ENCODE data around the gene CYBC1.
A peak's percentile ranks its signal among the peaks of the same experiment; 100 is the strongest.
"Not testable (repeated sequence)": the region's sequence is repeated elsewhere in the genome, so short reads cannot be mapped to it uniquely, and the experiment has no call there.

The CYBC1 gene

GRCh38 chr17:82458179-82458884, 7.8 kb upstream of the CYBC1 start, which contains the start of gene NARF:
Gene NARF, plus strand, starts transcription at chr17:82458741. Its CDS starts 63 bp downstream, at chr17:82458804.
- TF ChIP-seq EZH2 (IDR thresholded peaks at IDR 0.05) = no peak
- peak; percentile 68 for TF ChIP-seq FOXP2 (optimal IDR thresholded peaks at IDR 0.05; ENCODE audit: control extremely low read depth, extremely low read length, insufficient read depth)
- peak; percentile 90 for TF ChIP-seq POLR2AphosphoS5 (IDR thresholded peaks at IDR 0.05; ENCODE audit: borderline replicate concordance, low read depth, low read length)
- peak; percentile 89 for DNase-seq (ENCODE audit: low read depth, low spot score)
- peak within 1 kb of the TSS; percentile 99 for H3K9ac ChIP-seq (ENCODE audit: insufficient read length)
- peak within 1 kb of the TSS; percentile 99 for H3K27ac ChIP-seq
- peak within 1 kb of the TSS; percentile 96 for H3K4me3 ChIP-seq
- H3K9me3 ChIP-seq (ENCODE audit: low read depth, low read length) = no peaks in the 10 kb centered on the region
- H3K36me3 ChIP-seq (ENCODE audit: insufficient read depth, low read length) = peaks cover 20% of the 10 kb centered on the region

GRCh38 chr17:82457929-82458178, 7.3 kb upstream of the CYBC1 start:
- peak overlapping the region; percentile 96 for H3K4me3 ChIP-seq
- peak overlapping the region; percentile 99 for H3K9ac ChIP-seq (ENCODE audit: insufficient read length)
- no peak for TF ChIP-seq POLR2AphosphoS5 (IDR thresholded peaks at IDR 0.05; ENCODE audit: borderline replicate concordance, low read depth, low read length)
- no peak for TF ChIP-seq EZH2 (IDR thresholded peaks at IDR 0.05)
- TF ChIP-seq FOXP2 (optimal IDR thresholded peaks at IDR 0.05; ENCODE audit: control extremely low read depth, extremely low read length, insufficient read depth) = no peak
- peak; percentile 39 for DNase-seq (ENCODE audit: low read depth, low spot score)
- peak overlapping the region; percentile 99 for H3K27ac ChIP-seq
- H3K36me3 ChIP-seq (ENCODE audit: insufficient read depth, low read length) = peaks cover 20% of the 10 kb centered on the region
- no peaks in the 10 kb centered on the region for H3K9me3 ChIP-seq (ENCODE audit: low read depth, low read length)

- no peak for DNase-seq (ENCODE audit: low read depth, low spot score)
- peak overlapping the region; percentile 99 for H3K9ac ChIP-seq (ENCODE audit: insufficient read length)
- H3K27ac ChIP-seq = peak overlapping the region; percentile 99
- peaks cover 16% of the 10 kb centered on the region for H3K36me3 ChIP-seq (ENCODE audit: insufficient read depth, low read length)
- H3K9me3 ChIP-seq (ENCODE audit: low read depth, low read length) = no peaks in the 10 kb centered on the region
- TF ChIP-seq FOXP2 (optimal IDR thresholded peaks at IDR 0.05; ENCODE audit: control extremely low read depth, extremely low read length, insufficient read depth) (no peak), EZH2 (IDR thresholded peaks at IDR 0.05) (no peak), POLR2AphosphoS5 (IDR thresholded peaks at IDR 0.05; ENCODE audit: borderline replicate concordance, low read depth, low read length) (no peak)
- H3K4me3 ChIP-seq = peak overlapping the region; percentile 96
Measured at GRCh38 chr17:82457073-82457928, 6.7 kb upstream of the CYBC1 start.

GRCh38 chr17:82453706-82454105, 3.2 kb upstream of the CYBC1 start:
- DNase-seq (ENCODE audit: low read depth, low spot score); H3K9ac ChIP-seq (ENCODE audit: insufficient read length); H3K36me3 ChIP-seq (ENCODE audit: insufficient read depth, low read length); H3K4me3 ChIP-seq; H3K27ac ChIP-seq; H3K9me3 ChIP-seq (ENCODE audit: low read depth, low read length): not testable (repeated sequence)

- not testable (repeated sequence) for H3K36me3 ChIP-seq (ENCODE audit: insufficient read depth, low read length); DNase-seq (ENCODE audit: low read depth, low spot score); H3K4me3 ChIP-seq; H3K9me3 ChIP-seq (ENCODE audit: low read depth, low read length); H3K9ac ChIP-seq (ENCODE audit: insufficient read length); H3K27ac ChIP-seq
Measured at GRCh38 chr17:82453151-82453550, 2.6 kb upstream of the CYBC1 start.

- Histone ChIP-seq H3K9ac (ENCODE audit: insufficient read length) (no peak overlapping the region), H3K4me3 (no peak overlapping the region), H3K27ac (no peak overlapping the region), H3K9me3 (ENCODE audit: low read depth, low read length) (no peaks in the 10 kb centered on the region), H3K36me3 (ENCODE audit: insufficient read depth, low read length) (no peaks in the 10 kb centered on the region)
- DNase-seq (ENCODE audit: low read depth, low spot score) = no peak
- TF ChIP-seq POLR2AphosphoS5 (IDR thresholded peaks at IDR 0.05; ENCODE audit: borderline replicate concordance, low read depth, low read length) = no peak
- TF ChIP-seq FOXP2 (optimal IDR thresholded peaks at IDR 0.05; ENCODE audit: control extremely low read depth, extremely low read length, insufficient read depth) = no peak
- no peak for TF ChIP-seq EZH2 (IDR thresholded peaks at IDR 0.05)
Measured at GRCh38 chr17:82452162-82452561, 1.6 kb upstream of the CYBC1 start.

- H3K4me3 ChIP-seq = peak overlapping the region; percentile 90
- TF ChIP-seq EZH2 (IDR thresholded peaks at IDR 0.05) (no peak), FOXP2 (optimal IDR thresholded peaks at IDR 0.05; ENCODE audit: control extremely low read depth, extremely low read length, insufficient read depth) (no peak), POLR2AphosphoS5 (IDR thresholded peaks at IDR 0.05; ENCODE audit: borderline replicate concordance, low read depth, low read length) (no peak)
- peak overlapping the region; percentile 49; the same call in 1 of the 2 replicates for H3K27ac ChIP-seq
- H3K9ac ChIP-seq (ENCODE audit: insufficient read length) = peak overlapping the region; percentile 96
- DNase-seq (ENCODE audit: low read depth, low spot score) = no peak
- H3K36me3 ChIP-seq (ENCODE audit: insufficient read depth, low read length) = no peaks in the 10 kb centered on the region
- H3K9me3 ChIP-seq (ENCODE audit: low read depth, low read length) = no peaks in the 10 kb centered on the region
Measured at GRCh38 chr17:82449883-82450356, 632 bp downstream of the CYBC1 start.

- DNase-seq (ENCODE audit: low read depth, low spot score) = no peak
- H3K9ac ChIP-seq (ENCODE audit: insufficient read length) = peak overlapping the region; percentile 96
Measured at GRCh38 chr17:82449131-82449882, 1.2 kb downstream of the CYBC1 start.

More at GRCh38 chr17:82449131-82449882, 1.2 kb downstream of the CYBC1 start:
- Histone ChIP-seq H3K36me3 (ENCODE audit: insufficient read depth, low read length) (no peaks in the 10 kb centered on the region), H3K9me3 (ENCODE audit: low read depth, low read length) (no peaks in the 10 kb centered on the region), H3K4me3 (peak overlapping the region; percentile 90), H3K27ac (no peak overlapping the region)
- no peak for TF ChIP-seq POLR2AphosphoS5 (IDR thresholded peaks at IDR 0.05; ENCODE audit: borderline replicate concordance, low read depth, low read length)
- no peak for TF ChIP-seq EZH2 (IDR thresholded peaks at IDR 0.05)
- TF ChIP-seq FOXP2 (optimal IDR thresholded peaks at IDR 0.05; ENCODE audit: control extremely low read depth, extremely low read length, insufficient read depth) = no peak

All from SK-N-MC (cell line).